Keratinocyte (primary cell): ENCODE data around the gene EAF2. TPM values are rescaled to one million over a fixed set of nuclear protein-coding genes. Genes with fewer than 3 reads are reported as not detected.

Experiments used
- DNase-seq: peaks from one replicate; pipeline ENCODE4 v3.0.0-alpha.2; 2011; ENCODE audit warnings: low read depth, missing footprints, low spot score
- FAIRE-seq: peaks from 2 replicates; lab custom pipeline; 2011; peaks lifted over from hg19 to GRCh38; lab: Jason Lieb, UNC
- H2AFZ ChIP-seq: 2 replicates; pipeline ENCODE4 v1.6.0; 2012; ENCODE audit warnings: low read length, control low read depth, inconsistent platforms; ENCODE audit not compliant: control insufficient read depth
- H3K27ac ChIP-seq: 2 replicates; pipeline ENCODE4 v1.5.1; 2011; ENCODE audit warnings: low read length; ENCODE audit not compliant: control insufficient read depth, insufficient read depth
- H3K27me3 ChIP-seq: 3 replicates; pipeline ENCODE4 v1.6.0; 2011; ENCODE audit warnings: low read length; ENCODE audit not compliant: control insufficient read depth, insufficient read depth; ENCODE audit errors: extremely low read depth
- H3K36me3 ChIP-seq, 2 experiments: 2 replicates in 1 of 2; 3 replicates in 1 of 2; pipeline ENCODE4 v1.5.1; 2011; ENCODE audit warnings: low read length in 2 of 2, mild to moderate bottlenecking in 1 of 2; ENCODE audit not compliant: control insufficient read depth in 2 of 2, insufficient read depth in 2 of 2; ENCODE audit errors: extremely low read depth in 1 of 2
- H3K4me1 ChIP-seq: 3 replicates; pipeline ENCODE4 v1.5.1; 2011; ENCODE audit warnings: low read length; ENCODE audit not compliant: control insufficient read depth, insufficient read depth; ENCODE audit errors: extremely low read depth
- H3K4me2 ChIP-seq: 3 replicates; pipeline ENCODE4 v1.6.0; 2011; ENCODE audit warnings: low read depth, low read length; ENCODE audit not compliant: control insufficient read depth, insufficient read depth; ENCODE audit errors: extremely low read depth
- H3K4me3 ChIP-seq, 3 experiments: fragments of 200-600 bp in 1 of 3; sonication (generic) in 1 of 3; 2 replicates in 2 of 3; 3 replicates in 1 of 3; pipeline ENCODE4 v1.5.1; 2011 to 2016; ENCODE audit warnings: low read length in 3 of 3, mild to moderate bottlenecking in 3 of 3, control low read depth in 2 of 3, inconsistent platforms in 1 of 3, low read depth in 1 of 3, mixed read lengths in 1 of 3, mixed run types in 1 of 3, moderate library complexity in 1 of 3; ENCODE audit not compliant: control insufficient read depth in 2 of 3, insufficient read depth in 2 of 3; ENCODE audit errors: extremely low read depth in 1 of 3
- H3K79me2 ChIP-seq: 2 replicates; pipeline ENCODE4 v1.6.0; 2012; ENCODE audit warnings: low read length; ENCODE audit not compliant: control insufficient read depth, insufficient read depth
- H3K9ac ChIP-seq: 3 replicates; pipeline ENCODE4 v1.6.0; 2011; ENCODE audit warnings: low read length; ENCODE audit not compliant: control insufficient read depth, insufficient read depth; ENCODE audit errors: extremely low read depth
- H3K9me1 ChIP-seq: 3 replicates; pipeline ENCODE4 v1.6.0; 2011; ENCODE audit warnings: low read length; ENCODE audit not compliant: control insufficient read depth, insufficient read depth; ENCODE audit errors: extremely low read depth
- H3K9me3 ChIP-seq: 2 replicates; pipeline ENCODE4 v1.5.1; 2012; ENCODE audit warnings: low read depth, low read length; ENCODE audit not compliant: control insufficient read depth
- H4K20me1 ChIP-seq: 3 replicates; pipeline ENCODE4 v1.6.0; 2011; ENCODE audit warnings: low read length; ENCODE audit not compliant: control insufficient read depth, insufficient read depth; ENCODE audit errors: extremely low read depth
- CTCF ChIP-seq, 3 experiments: IDR thresholded peaks in 1 of 3; conservative IDR thresholded peaks in 1 of 3; optimal IDR thresholded peaks in 1 of 3; 2 replicates in 2 of 3; 3 replicates in 1 of 3; pipeline versions ENCODE3 to v1.5.1; 2011; ENCODE audit warnings: low read length in 3 of 3, mild to moderate bottlenecking in 3 of 3, moderate library complexity in 2 of 3, control low read depth in 1 of 3, inconsistent platforms in 1 of 3; ENCODE audit not compliant: insufficient read depth in 2 of 3; ENCODE audit errors: extremely low read depth in 1 of 3
- EZH2 ChIP-seq: IDR thresholded peaks from one replicate; pipeline ENCODE4 v1.6.1; 2012; ENCODE audit warnings: inconsistent platforms, mild to moderate bottlenecking, low read length, moderate library complexity
- dilution Hi-C: fragments of 300-500 bp; cut with MboI; formaldehyde crosslinking; loops from one replicate; pipeline ENCODE4 v1.7.0; 2020; ENCODE audit warnings: low sequenced_read_pairs; ENCODE audit not compliant: extremely low pct_ligation_motif_present
- polyA plus RNA-seq, 5 experiments: library from polyadenylated mRNA; depleted of rRNA in 3 of 5; stranded (reverse) in 3 of 5; stranded (forward) in 1 of 5; unstranded in 1 of 5; fragments of >200 nt; gene quantifications; 1 replicate in 1 of 5; 2 replicates in 3 of 5; 3 replicates in 1 of 5; pipeline versions ENCODE4 v1.2.1 to v1.2.3, GENCODE V29; 2011 to 2012; ENCODE audit warnings: missing spikeins in 2 of 5, low read depth in 1 of 5, low replicate concordance in 1 of 5

Gene EAF2
- polyA plus RNA-seq, 1 donor (not counting 4 experiments of a cell fraction or from before 2014, with no cell fraction given): 4.4 TPM

DNA sequence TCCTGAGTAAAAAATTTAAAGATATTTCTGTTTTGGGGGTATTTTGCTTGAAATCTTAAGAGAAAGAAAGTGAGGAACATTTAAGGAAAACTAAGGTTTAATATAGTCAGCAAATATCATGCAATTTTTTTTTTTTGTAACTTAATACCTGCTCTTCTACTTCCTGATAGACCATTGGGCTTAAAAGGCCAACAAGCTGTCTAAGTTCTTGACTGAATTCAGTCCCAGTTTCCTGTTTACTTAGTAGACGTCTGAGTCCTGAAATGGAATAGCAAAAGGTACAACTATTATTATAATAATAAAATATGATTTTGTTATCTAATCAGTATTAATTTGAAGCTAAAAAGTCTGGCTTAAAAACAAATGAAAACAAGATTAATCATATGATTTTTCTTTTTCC, 38.0 kb upstream of the EAF2 start:
- Histone ChIP-seq H3K4me1 (no peaks in the 10 kb centered on the region), H3K27ac (no peak overlapping the region), H3K79me2 (no peaks in the 10 kb centered on the region), H3K27me3 (no peaks in the 10 kb centered on the region), H4K20me1 (no peaks in the 10 kb centered on the region), H3K9ac (no peak overlapping the region), H3K36me3 (peaks cover 1 to 9% of the 10 kb centered on the region in 2 experiments), H3K9me3 (no peaks in the 10 kb centered on the region), H3K9me1 (no peaks in the 10 kb centered on the region), H3K4me3 (no peak overlapping the region), H3K4me2 (no peak overlapping the region), H2AFZ (no peak overlapping the region)
- no peak for TF ChIP-seq EZH2
- TF ChIP-seq CTCF (optimal IDR thresholded peaks at IDR 0.05 in 1 of 3, IDR thresholded peaks at IDR 0.05 in 1 of 3, conservative IDR thresholded peaks at IDR 0.05 in 1 of 3; ENCODE audit: extremely low read depth in 1 of 3, insufficient read depth in 2 of 3, low read length in 3 of 3): no peak
- no peak for FAIRE-seq
- DNase-seq: no peak
- dilution Hi-C loops: no loop called here

GRCh38 chr3:121800906-121801305, 34.1 kb upstream of the EAF2 start:
- no peaks in the 10 kb centered on the region for H3K27me3 ChIP-seq
- TF ChIP-seq CTCF (optimal IDR thresholded peaks at IDR 0.05 in 1 of 3, IDR thresholded peaks at IDR 0.05 in 1 of 3, conservative IDR thresholded peaks at IDR 0.05 in 1 of 3; ENCODE audit: extremely low read depth in 1 of 3, insufficient read depth in 2 of 3, low read length in 3 of 3): no peak
- no peak for TF ChIP-seq EZH2
- no peaks in the 10 kb centered on the region for H3K9me3 ChIP-seq
- H3K4me1 ChIP-seq: no peaks in the 10 kb centered on the region
- dilution Hi-C loops: no loop called here
- no peak for DNase-seq
- peaks cover 1 to 12% of the 10 kb centered on the region in 2 experiments for H3K36me3 ChIP-seq
- no peak overlapping the region for H3K4me2 ChIP-seq
- H3K79me2 ChIP-seq: no peaks in the 10 kb centered on the region
- no peak overlapping the region for H3K9ac ChIP-seq
- FAIRE-seq: no peak
- H4K20me1 ChIP-seq: no peaks in the 10 kb centered on the region
- no peak overlapping the region for H2AFZ ChIP-seq
- H3K9me1 ChIP-seq: no peaks in the 10 kb centered on the region
- no peak overlapping the region for H3K27ac ChIP-seq
- H3K4me3 ChIP-seq: no peak overlapping the region
